Sigmoid colon (tissue), 4 donors: ENCODE measurements around the gene CC2D1A.

Experiments
- CTCF ChIP-seq, 4 experiments: fragments of 450-650 bp in 3 of 4; fragments of 200-600 bp in 1 of 4; IDR thresholded peaks; one replicate each; pipeline ENCODE4 v1.5.1; 2016 to 2019; ENCODE audit warnings: antibody characterized with exemption in 4 of 4, mild to moderate bottlenecking in 3 of 4, moderate library complexity in 2 of 4
- EP300 ChIP-seq, 4 donors: sonication (generic); formaldehyde crosslinking; IDR thresholded peaks; one replicate each; pipeline ENCODE4 v1.6.1; 2017; ENCODE audit warnings: antibody characterized with exemption in 4 of 4
- POLR2AphosphoS5 ChIP-seq, 4 donors: sonication (generic); formaldehyde crosslinking; IDR thresholded peaks; one replicate each; pipeline ENCODE4 v1.6.1; 2017; ENCODE audit warnings: antibody characterized with exemption in 4 of 4

GRCh38 chr19:13876834-13877233 is 29.2 kb upstream of the CC2D1A start, which contains the start of gene NANOS3:
- TF ChIP-seq CTCF (IDR thresholded peaks at IDR 0.05) (no peak), POLR2AphosphoS5 (IDR thresholded peaks at IDR 0.05) (no peak), EP300 (IDR thresholded peaks at IDR 0.05) (no peak)
